HEK293 (cell line): ENCODE data around the gene DSCAM.

Source experiments
- CTCF ChIA-PET: fragments of 350-600 bp; formaldehyde crosslinking; extraction: SDS; loops from one replicate; lab custom pipeline; 2021; ENCODE audit warnings: antibody characterized with exemption; lab: Yijun Ruan, JAX
- POLR2A ChIA-PET: fragments of 300-600 bp; formaldehyde crosslinking; extraction: SDS; loops from one replicate; lab custom pipeline; 2020; ENCODE audit warnings: antibody characterized with exemption, inconsistent platforms; lab: Yijun Ruan, JAX
- H3K27ac ChIP-seq: fragments of 200-500 bp; sonication (Bioruptor generic); 2 replicates; pipeline ENCODE4 v1.5.1; 2014; ENCODE audit warnings: low read depth, low read length, control low read depth, inconsistent platforms; ENCODE audit errors: extremely low read depth
- H3K36me3 ChIP-seq, 2 experiments: fragments of 200-500 bp in 1 of 2; sonication (Bioruptor generic) in 1 of 2; 1 replicate in 1 of 2; 2 replicates in 1 of 2; pipeline ENCODE4 v1.5.1; 2014 to 2017; ENCODE audit warnings: inconsistent platforms in 2 of 2, low read length in 2 of 2; ENCODE audit not compliant: control insufficient read depth in 2 of 2, insufficient read depth in 1 of 2
- H3K4me1 ChIP-seq: fragments of 200-500 bp; sonication (Bioruptor generic); 2 replicates; pipeline ENCODE4 v1.5.1; 2014; ENCODE audit warnings: mild to moderate bottlenecking, low read length, inconsistent platforms; ENCODE audit not compliant: control insufficient read depth, insufficient read depth
- H3K4me3 ChIP-seq: 2 replicates; pipeline ENCODE4 v1.5.1; 2011; ENCODE audit warnings: low read depth, mild to moderate bottlenecking, control low read depth, low read length, moderate library complexity
- H3K9me3 ChIP-seq: fragments of 200-500 bp; sonication (Bioruptor generic); 2 replicates; pipeline ENCODE4 v1.5.1; 2014; ENCODE audit warnings: low read depth, low read length, inconsistent platforms; ENCODE audit not compliant: control insufficient read depth, insufficient read depth
- AEBP2 ChIP-seq: fragments of 450-650 bp; formaldehyde crosslinking; IDR thresholded peaks from 2 replicates; pipeline ENCODE4 v1.5.1; 2016; ENCODE audit warnings: missing biosample characterization, missing genetic modification characterization, borderline replicate concordance
- GLI2 ChIP-seq: fragments of 450-650 bp; formaldehyde crosslinking; IDR thresholded peaks from 2 replicates; pipeline ENCODE4; 2017; ENCODE audit warnings: missing biosample characterization, missing genetic modification characterization, low read depth, borderline replicate concordance
- KLF16 ChIP-seq: fragments of 450-650 bp; formaldehyde crosslinking; IDR thresholded peaks from 2 replicates; pipeline ENCODE4 v1.5.1; 2017; ENCODE audit warnings: missing biosample characterization, missing genetic modification characterization
- MEIS1 ChIP-seq: sonication (generic); formaldehyde crosslinking; IDR thresholded peaks from 2 replicates; pipeline ENCODE4 v1.8.1; 2022; ENCODE audit warnings: missing genetic modification reagents, mild to moderate bottlenecking, borderline replicate concordance
- TRIM28 ChIP-seq: IDR thresholded peaks from 2 replicates; pipeline ENCODE4 v1.6.1; 2011; ENCODE audit warnings: low read length, control low read depth, borderline replicate concordance
- ZBTB49 ChIP-seq: fragments of 450-650 bp; formaldehyde crosslinking; IDR thresholded peaks from 2 replicates; pipeline ENCODE4 v1.5.1; 2016; ENCODE audit warnings: missing biosample characterization, missing genetic modification characterization, low read depth
- ZNF140 ChIP-seq: fragments of 450-650 bp; formaldehyde crosslinking; IDR thresholded peaks from 2 replicates; pipeline ENCODE4 v1.5.1; 2016; ENCODE audit warnings: missing biosample characterization, missing genetic modification characterization
- ZNF16 ChIP-seq: fragments of 450-650 bp; formaldehyde crosslinking; IDR thresholded peaks from 2 replicates; pipeline ENCODE4 v1.5.1; 2016; ENCODE audit warnings: low read depth, missing biosample characterization, missing genetic modification characterization
- ZNF169 ChIP-seq: fragments of 450-650 bp; formaldehyde crosslinking; IDR thresholded peaks from 2 replicates; pipeline ENCODE4 v1.5.1; 2016; ENCODE audit warnings: missing biosample characterization, missing genetic modification characterization
- ZNF18 ChIP-seq: fragments of 450-650 bp; formaldehyde crosslinking; IDR thresholded peaks from 2 replicates; pipeline ENCODE4 v1.5.1; 2016; ENCODE audit warnings: missing biosample characterization, missing genetic modification characterization
- ZNF366 ChIP-seq: fragments of 450-650 bp; formaldehyde crosslinking; conservative IDR thresholded peaks from 2 replicates; pipeline ENCODE4 v1.5.1; 2016; ENCODE audit warnings: missing biosample characterization, missing genetic modification characterization
- ZNF560 ChIP-seq: fragments of 450-650 bp; formaldehyde crosslinking; IDR thresholded peaks from 2 replicates; pipeline ENCODE4 v1.5.1; 2017; ENCODE audit warnings: missing biosample characterization, missing genetic modification characterization, borderline replicate concordance
- ZNF600 ChIP-seq: fragments of 450-650 bp; formaldehyde crosslinking; IDR thresholded peaks from 2 replicates; pipeline ENCODE4 v1.5.1; 2016; ENCODE audit warnings: missing biosample characterization, missing genetic modification characterization
- ZNF629 ChIP-seq: fragments of 450-650 bp; formaldehyde crosslinking; IDR thresholded peaks from 2 replicates; pipeline ENCODE4 v1.5.1; 2017; ENCODE audit warnings: missing biosample characterization, missing genetic modification characterization
- ZNF654 ChIP-seq: fragments of 450-650 bp; formaldehyde crosslinking; IDR thresholded peaks from 2 replicates; pipeline ENCODE4 v1.5.1; 2016; ENCODE audit warnings: low read depth, missing biosample characterization, missing genetic modification characterization
- ZNF660 ChIP-seq: fragments of 450-650 bp; IDR thresholded peaks from 2 replicates; pipeline ENCODE4 v1.5.1; 2018; ENCODE audit warnings: missing biosample characterization, mild to moderate bottlenecking, missing genetic modification characterization
- ZNF677 ChIP-seq: fragments of 450-650 bp; IDR thresholded peaks from 2 replicates; pipeline ENCODE4 v1.5.0; 2018; ENCODE audit warnings: missing biosample characterization, mild to moderate bottlenecking, missing genetic modification characterization, moderate library complexity
- ZNF776 ChIP-seq: fragments of 450-650 bp; formaldehyde crosslinking; IDR thresholded peaks from 2 replicates; pipeline ENCODE4 v1.5.0; 2017; ENCODE audit warnings: missing biosample characterization, missing genetic modification characterization, borderline replicate concordance
- ZSCAN16 ChIP-seq: fragments of 450-650 bp; formaldehyde crosslinking; IDR thresholded peaks from 2 replicates; pipeline ENCODE4 v1.5.1; 2016; ENCODE audit warnings: missing biosample characterization, missing genetic modification characterization
- ZSCAN23 ChIP-seq: fragments of 450-650 bp; formaldehyde crosslinking; IDR thresholded peaks from 2 replicates; pipeline ENCODE4 v1.5.1; 2016; ENCODE audit warnings: missing biosample characterization, missing genetic modification characterization
- TF ChIP-seq, protein P1 (sequence below): fragments of 450-650 bp; formaldehyde crosslinking; IDR thresholded peaks from 2 replicates; pipeline ENCODE4 v1.5.1; 2017; ENCODE audit warnings: missing biosample characterization, missing genetic modification characterization

The DSCAM gene

DNA sequence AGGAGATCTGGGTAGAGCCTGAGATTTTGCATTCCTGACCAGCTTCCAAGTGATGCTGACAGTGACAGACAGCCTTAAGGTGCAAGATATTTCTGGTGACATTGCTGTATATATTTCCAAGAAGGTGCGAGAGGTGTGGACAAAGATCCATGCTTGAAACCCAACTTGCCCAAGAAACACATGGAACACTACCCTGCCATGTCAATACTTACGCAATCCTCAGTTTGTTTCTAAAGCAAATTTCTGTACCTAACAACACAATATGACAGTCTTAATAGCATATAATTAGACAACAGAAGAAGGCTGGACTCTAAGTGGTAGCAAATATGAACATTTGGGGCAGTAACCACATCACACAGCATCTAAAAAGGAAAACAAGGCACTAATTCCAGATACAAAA lies 260.4 kb downstream of the DSCAM start:
- no peaks in the 10 kb centered on the region for H3K4me1 ChIP-seq
- TF ChIP-seq ZNF169 (tag by site-specific recombination) = no peak
- TF ChIP-seq ZNF366 (tag by site-specific recombination) = no peak
- TF ChIP-seq ZNF18 (tag by site-specific recombination) = no peak
- no peak for TF ChIP-seq KLF16 (tag by site-specific recombination)
- no peak for TF ChIP-seq ZNF629 (tag by site-specific recombination)
- TF ChIP-seq ZNF560 (tag by site-specific recombination) = no peak
- TF ChIP-seq, protein P1, sequence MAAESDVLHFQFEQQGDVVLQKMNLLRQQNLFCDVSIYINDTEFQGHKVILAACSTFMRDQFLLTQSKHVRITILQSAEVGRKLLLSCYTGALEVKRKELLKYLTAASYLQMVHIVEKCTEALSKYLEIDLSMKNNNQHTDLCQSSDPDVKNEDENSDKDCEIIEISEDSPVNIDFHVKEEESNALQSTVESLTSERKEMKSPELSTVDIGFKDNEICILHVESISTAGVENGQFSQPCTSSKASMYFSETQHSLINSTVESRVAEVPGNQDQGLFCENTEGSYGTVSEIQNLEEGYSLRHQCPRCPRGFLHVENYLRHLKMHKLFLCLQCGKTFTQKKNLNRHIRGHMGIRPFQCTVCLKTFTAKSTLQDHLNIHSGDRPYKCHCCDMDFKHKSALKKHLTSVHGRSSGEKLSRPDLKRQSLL = no peak
- TF ChIP-seq AEBP2 (tag by site-specific recombination) = no peak
- no peak for TF ChIP-seq ZNF600
- no peak for TF ChIP-seq ZBTB49 (tag by site-specific recombination)
- no peak for TF ChIP-seq ZNF677 (tag by site-specific recombination)
- TF ChIP-seq ZNF140 (tag by site-specific recombination) = no peak
- no peak for TF ChIP-seq ZSCAN16 (tag by site-specific recombination)
- TF ChIP-seq, all 188 proteins: peak for 0
- CTCF ChIA-PET = no interaction called here
- Histone ChIP-seq H3K4me3 (no peak overlapping the region), H3K9me3 (no peaks in the 10 kb centered on the region), H3K36me3 (no peaks in the 10 kb centered on the region), H3K27ac (no peak overlapping the region)
- POLR2A ChIA-PET = no interaction called here

GRCh38 chr21:40577285-40578043 lies 269.5 kb downstream of the DSCAM start:
- H3K9me3 ChIP-seq = no peaks in the 10 kb centered on the region
- CTCF ChIA-PET = no interaction called here
- no peak overlapping the region for H3K4me3 ChIP-seq
- TF ChIP-seq ZNF776 (tag by site-specific recombination) (no peak), ZNF16 (tag by site-specific recombination) (no peak), ZNF660 (tag by site-specific recombination) (no peak), MEIS1 (CRISPR knock-in tag) (no peak), ZNF600 (no peak), ZNF654 (tag by site-specific recombination) (no peak), ZNF18 (tag by site-specific recombination) (no peak), GLI2 (tag by site-specific recombination) (no peak), TRIM28 (no peak), ZSCAN23 (tag by site-specific recombination) (no peak), ZBTB49 (tag by site-specific recombination) (no peak)
- TF ChIP-seq, all 188 proteins: peak for 0
- no peaks in the 10 kb centered on the region for H3K36me3 ChIP-seq
- POLR2A ChIA-PET = no interaction called here
- no peaks in the 10 kb centered on the region for H3K4me1 ChIP-seq
- H3K27ac ChIP-seq = no peak overlapping the region
